Suprapubic skin (tissue), 4 donors: Measurements from ENCODE around the gene CDC20B. TPM values are rescaled to one million over a fixed set of nuclear protein-coding genes. Genes with fewer than 3 reads are reported as not detected.

ENCODE experiments used
- DNase-seq, 2 donors: peaks; one replicate each; pipeline ENCODE4 v3.0.0-alpha.2; 2019; ENCODE audit warnings: low spot score in 2 of 2
- H3K27ac ChIP-seq: fragments of 200-600 bp; sonication (generic); one replicate; pipeline ENCODE4 v1.5.1; 2019
- H3K27me3 ChIP-seq: fragments of 200-600 bp; sonication (generic); one replicate; pipeline ENCODE4 v1.5.1; 2019
- H3K36me3 ChIP-seq: fragments of 200-600 bp; sonication (generic); one replicate; pipeline ENCODE4 v1.5.1; 2019
- H3K4me1 ChIP-seq: fragments of 200-600 bp; sonication (generic); one replicate; pipeline ENCODE4 v1.5.1; 2019
- H3K4me3 ChIP-seq: fragments of 200-600 bp; sonication (generic); one replicate; pipeline ENCODE4 v1.5.1; 2019; ENCODE audit warnings: mild to moderate bottlenecking
- H3K9me3 ChIP-seq: fragments of 200-600 bp; sonication (generic); one replicate; pipeline ENCODE4 v1.5.1; 2019
- EP300 ChIP-seq: sonication (generic); formaldehyde crosslinking; IDR thresholded peaks from one replicate; pipeline ENCODE4 v1.6.1; 2017; ENCODE audit warnings: antibody characterized with exemption
- POLR2A ChIP-seq, 2 donors: fragments of 450-650 bp; IDR thresholded peaks; one replicate each; pipeline ENCODE4 v1.6.1; 2017; ENCODE audit warnings: antibody characterized with exemption in 2 of 2, mild to moderate bottlenecking in 2 of 2, moderate library complexity in 2 of 2
- POLR2AphosphoS5 ChIP-seq, 3 donors: sonication (generic); formaldehyde crosslinking; IDR thresholded peaks; one replicate each; pipeline ENCODE4 v1.6.1; 2017; ENCODE audit warnings: antibody characterized with exemption in 3 of 3
- WGBS: methylation state at CpG from one replicate; pipeline ENCODE4 v1.1.5; 2018; 5-methylcytosine and 5-hydroxymethylcytosine counted together
- total RNA-seq, 4 donors: library from RNA; depleted of rRNA; stranded (reverse); fragments of >200 nt; gene quantifications; one replicate each; pipeline ENCODE4 v1.1.0, GENCODE V29; 2016
- TF ChIP-seq, protein P1 (sequence below), 2 donors: fragments of 200-600 bp in 1 of 2; fragments of 450-650 bp in 1 of 2; sonication (generic) in 1 of 2; IDR thresholded peaks; one replicate each; pipeline ENCODE4 v1.5.1; 2016 to 2019; ENCODE audit warnings: antibody characterized with exemption in 2 of 2, mild to moderate bottlenecking in 1 of 2, moderate library complexity in 1 of 2

Gene CDC20B
- total RNA-seq, 4 donors from 2014 or later: not detected

DNA sequence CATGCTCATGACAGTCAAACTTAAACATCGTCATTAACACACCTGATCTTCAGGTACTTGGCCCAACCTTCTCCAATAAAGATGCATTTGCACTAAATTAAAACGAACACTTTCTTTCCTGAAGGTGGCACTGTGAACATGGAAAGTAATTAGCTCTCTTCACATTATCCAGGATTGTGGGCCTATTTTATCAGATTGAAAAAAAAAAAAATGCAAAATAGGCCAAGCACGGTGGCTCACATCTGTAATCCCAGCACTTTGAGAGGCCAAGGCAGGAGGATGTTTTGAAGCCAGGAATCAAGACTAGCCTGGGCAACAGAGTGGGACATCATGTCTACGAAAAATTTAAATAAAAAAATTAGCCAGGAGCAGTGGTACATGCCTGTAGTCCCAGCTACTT, 14.4 kb upstream of the CDC20B start:
- no peaks in the 10 kb centered on the region for H3K4me1 ChIP-seq
- TF ChIP-seq POLR2A (IDR thresholded peaks at IDR 0.05): no peak
- no peak for TF ChIP-seq POLR2AphosphoS5 (IDR thresholded peaks at IDR 0.05)
- TF ChIP-seq EP300: no peak
- TF ChIP-seq, protein P1, sequence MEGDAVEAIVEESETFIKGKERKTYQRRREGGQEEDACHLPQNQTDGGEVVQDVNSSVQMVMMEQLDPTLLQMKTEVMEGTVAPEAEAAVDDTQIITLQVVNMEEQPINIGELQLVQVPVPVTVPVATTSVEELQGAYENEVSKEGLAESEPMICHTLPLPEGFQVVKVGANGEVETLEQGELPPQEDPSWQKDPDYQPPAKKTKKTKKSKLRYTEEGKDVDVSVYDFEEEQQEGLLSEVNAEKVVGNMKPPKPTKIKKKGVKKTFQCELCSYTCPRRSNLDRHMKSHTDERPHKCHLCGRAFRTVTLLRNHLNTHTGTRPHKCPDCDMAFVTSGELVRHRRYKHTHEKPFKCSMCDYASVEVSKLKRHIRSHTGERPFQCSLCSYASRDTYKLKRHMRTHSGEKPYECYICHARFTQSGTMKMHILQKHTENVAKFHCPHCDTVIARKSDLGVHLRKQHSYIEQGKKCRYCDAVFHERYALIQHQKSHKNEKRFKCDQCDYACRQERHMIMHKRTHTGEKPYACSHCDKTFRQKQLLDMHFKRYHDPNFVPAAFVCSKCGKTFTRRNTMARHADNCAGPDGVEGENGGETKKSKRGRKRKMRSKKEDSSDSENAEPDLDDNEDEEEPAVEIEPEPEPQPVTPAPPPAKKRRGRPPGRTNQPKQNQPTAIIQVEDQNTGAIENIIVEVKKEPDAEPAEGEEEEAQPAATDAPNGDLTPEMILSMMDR (IDR thresholded peaks at IDR 0.05): no peak
- DNase-seq: no peak
- no peak overlapping the region for H3K27ac ChIP-seq
- no peak overlapping the region for H3K4me3 ChIP-seq
- no peaks in the 10 kb centered on the region for H3K9me3 ChIP-seq
- peaks cover 50% of the 10 kb centered on the region for H3K27me3 ChIP-seq
- H3K36me3 ChIP-seq: no peaks in the 10 kb centered on the region
- WGBS: 41% methylated on average over 4 of the region's 4 CpGs

DNA sequence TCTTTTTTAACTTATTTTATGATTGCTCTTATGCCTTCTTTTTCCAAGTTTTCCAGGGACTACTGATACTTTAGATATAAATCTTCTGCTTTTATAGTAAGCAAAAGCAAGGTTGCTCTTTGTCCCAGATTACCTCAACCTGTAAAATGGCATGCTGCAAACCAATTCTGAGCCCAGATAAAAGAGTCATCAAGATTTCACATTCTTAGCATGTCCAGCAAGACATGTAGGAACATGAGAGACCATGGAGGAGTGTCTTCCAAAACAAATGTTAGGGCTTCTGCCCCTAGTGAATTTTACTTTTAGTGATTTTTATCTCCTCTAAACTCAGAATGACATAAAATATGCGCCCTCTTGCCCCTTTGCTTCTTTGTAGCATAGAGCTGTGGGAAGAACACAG, 7.0 kb upstream of the CDC20B start:
- peaks cover 14% of the 10 kb centered on the region for H3K4me1 ChIP-seq
- H3K36me3 ChIP-seq: no peaks in the 10 kb centered on the region
- no peak overlapping the region for H3K4me3 ChIP-seq
- H3K27me3 ChIP-seq: peaks cover 69% of the 10 kb centered on the region
- H3K9me3 ChIP-seq: no peaks in the 10 kb centered on the region
- DNase-seq: no peak
- WGBS: 79% methylated on average over 1 of the region's 1 CpG
- H3K27ac ChIP-seq: no peak overlapping the region
- TF ChIP-seq POLR2A (IDR thresholded peaks at IDR 0.05) (no peak), POLR2AphosphoS5 (IDR thresholded peaks at IDR 0.05) (no peak), EP300 (no peak)
- TF ChIP-seq, protein P1 (IDR thresholded peaks at IDR 0.05): no peak

DNA sequence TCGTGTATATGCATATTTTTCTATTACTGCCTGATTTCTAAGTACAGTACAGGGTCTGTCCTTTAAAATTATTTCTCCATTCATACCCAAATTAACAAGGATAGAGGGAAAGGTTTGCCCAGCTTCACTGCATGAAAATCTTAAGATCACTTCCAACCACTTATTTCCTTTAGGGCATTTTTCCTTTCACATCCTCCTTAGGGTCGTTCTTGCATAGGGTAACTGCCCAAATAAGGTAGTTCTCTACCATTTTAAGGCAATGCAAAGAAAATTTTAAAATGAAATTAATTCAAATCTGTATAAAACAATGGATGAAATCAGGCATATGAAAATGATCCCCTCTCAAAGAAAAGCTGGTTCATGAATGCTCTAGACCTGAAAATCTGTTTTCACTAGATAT, 4.1 kb upstream of the CDC20B start:
- TF ChIP-seq EP300 (no peak), POLR2A (IDR thresholded peaks at IDR 0.05) (no peak), POLR2AphosphoS5 (IDR thresholded peaks at IDR 0.05) (no peak)
- TF ChIP-seq, protein P1 (IDR thresholded peaks at IDR 0.05): no peak
- no peaks in the 10 kb centered on the region for H3K9me3 ChIP-seq
- WGBS: 20% methylated on average over 2 of the region's 2 CpGs

DNA sequence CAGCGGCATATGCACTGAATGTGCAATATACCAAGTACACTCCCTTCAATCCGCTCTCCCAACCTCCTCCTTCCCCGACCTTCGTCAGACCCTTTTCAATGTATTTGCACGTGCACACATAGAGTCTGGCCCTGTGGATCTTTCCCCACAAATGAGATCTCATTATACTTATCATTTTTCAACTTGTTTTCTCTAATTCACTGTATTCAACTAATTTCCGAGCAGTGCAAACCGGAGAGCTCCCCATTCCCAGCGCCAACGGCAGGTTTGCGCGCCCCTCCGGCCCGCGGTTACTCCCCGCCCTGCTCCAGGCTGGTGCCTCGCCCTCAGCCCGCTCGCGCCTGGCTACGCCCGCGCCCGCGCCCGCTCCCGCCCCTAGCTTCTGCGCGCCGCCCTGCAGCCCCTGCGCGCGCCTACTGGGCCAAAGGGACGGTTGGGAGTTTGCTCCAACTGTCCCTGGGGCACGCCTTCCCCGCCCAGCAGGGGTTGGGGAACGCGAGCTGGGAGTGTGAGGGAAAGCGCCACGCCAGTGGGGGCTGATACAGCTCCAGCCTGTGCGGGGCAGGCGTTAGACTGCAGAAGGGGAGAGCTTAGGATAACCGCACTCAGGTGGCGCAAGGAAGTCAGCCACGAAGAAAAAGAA, 3.3 kb upstream of the CDC20B start:
- no peaks in the 10 kb centered on the region for H3K9me3 ChIP-seq
- 3% methylated on average over 35 of the region's 44 CpGs for WGBS

More for the DNA sequence above, 4.1 kb upstream of the CDC20B start:
- H3K4me1 ChIP-seq: peaks cover 31% of the 10 kb centered on the region
- DNase-seq: no peak
- no peaks in the 10 kb centered on the region for H3K36me3 ChIP-seq
- H3K27me3 ChIP-seq: peaks cover 74% of the 10 kb centered on the region
- H3K27ac ChIP-seq: no peak overlapping the region
- no peak overlapping the region for H3K4me3 ChIP-seq

DNA sequence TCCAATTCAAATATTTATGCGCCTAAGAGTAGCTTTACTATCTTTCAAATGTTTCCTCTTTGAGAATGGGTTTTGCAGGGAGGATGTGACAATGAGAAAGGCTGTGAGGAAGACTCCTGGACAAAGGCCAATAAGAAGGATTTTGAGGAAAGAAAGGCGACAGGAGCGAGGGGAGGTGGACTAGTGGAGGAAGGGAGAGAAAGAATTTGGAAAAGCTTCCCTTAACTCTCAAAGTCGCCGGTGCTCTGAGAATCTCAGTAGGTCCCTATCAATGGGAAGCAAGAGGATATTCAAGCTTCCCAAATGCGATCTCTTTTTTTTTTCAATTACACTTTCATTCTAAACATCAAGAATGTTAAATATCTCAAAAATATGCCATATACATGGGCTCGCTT, 2.8 kb upstream of the CDC20B start:
- TF ChIP-seq, protein P1 (IDR thresholded peaks at IDR 0.05): no peak
- TF ChIP-seq POLR2A (IDR thresholded peaks at IDR 0.05) (no peak), POLR2AphosphoS5 (IDR thresholded peaks at IDR 0.05) (no peak), EP300 (no peak)
- Histone ChIP-seq H3K4me3 (peak overlapping the region; percentile 47), H3K27ac (no peak overlapping the region), H3K36me3 (no peaks in the 10 kb centered on the region), H3K27me3 (peaks cover 74% of the 10 kb centered on the region), H3K9me3 (no peaks in the 10 kb centered on the region), H3K4me1 (peaks cover 32% of the 10 kb centered on the region)
- 11% methylated on average over 7 of the region's 7 CpGs for WGBS
- DNase-seq: no peak

More for the DNA sequence above, 3.3 kb upstream of the CDC20B start:
- peaks cover 32% of the 10 kb centered on the region for H3K4me1 ChIP-seq
- TF ChIP-seq, protein P1 (IDR thresholded peaks at IDR 0.05): peak in 1 of 2 donors; percentile 55
- TF ChIP-seq POLR2AphosphoS5 (IDR thresholded peaks at IDR 0.05): no peak
- no peak overlapping the region for H3K27ac ChIP-seq
- peaks cover 74% of the 10 kb centered on the region for H3K27me3 ChIP-seq
- no peak for DNase-seq
- no peaks in the 10 kb centered on the region for H3K36me3 ChIP-seq
- H3K4me3 ChIP-seq: peak overlapping the region; percentile 47
